HG03175 (cell line): Measurements from ENCODE around the gene RUNX2.
"Not testable (repeated sequence)": the region's sequence is repeated elsewhere in the genome, so short reads cannot be mapped to it uniquely, and the experiment has no call there.

ENCODE experiments used
- ATAC-seq: cut with Tn5 transposase; IDR thresholded peaks from one replicate; pipeline ENCODE4 v1.9.1; 2021; ENCODE audit warnings: mild to moderate bottlenecking, moderate library complexity; ENCODE audit not compliant: unreplicated experiment

The RUNX2 gene

DNA sequence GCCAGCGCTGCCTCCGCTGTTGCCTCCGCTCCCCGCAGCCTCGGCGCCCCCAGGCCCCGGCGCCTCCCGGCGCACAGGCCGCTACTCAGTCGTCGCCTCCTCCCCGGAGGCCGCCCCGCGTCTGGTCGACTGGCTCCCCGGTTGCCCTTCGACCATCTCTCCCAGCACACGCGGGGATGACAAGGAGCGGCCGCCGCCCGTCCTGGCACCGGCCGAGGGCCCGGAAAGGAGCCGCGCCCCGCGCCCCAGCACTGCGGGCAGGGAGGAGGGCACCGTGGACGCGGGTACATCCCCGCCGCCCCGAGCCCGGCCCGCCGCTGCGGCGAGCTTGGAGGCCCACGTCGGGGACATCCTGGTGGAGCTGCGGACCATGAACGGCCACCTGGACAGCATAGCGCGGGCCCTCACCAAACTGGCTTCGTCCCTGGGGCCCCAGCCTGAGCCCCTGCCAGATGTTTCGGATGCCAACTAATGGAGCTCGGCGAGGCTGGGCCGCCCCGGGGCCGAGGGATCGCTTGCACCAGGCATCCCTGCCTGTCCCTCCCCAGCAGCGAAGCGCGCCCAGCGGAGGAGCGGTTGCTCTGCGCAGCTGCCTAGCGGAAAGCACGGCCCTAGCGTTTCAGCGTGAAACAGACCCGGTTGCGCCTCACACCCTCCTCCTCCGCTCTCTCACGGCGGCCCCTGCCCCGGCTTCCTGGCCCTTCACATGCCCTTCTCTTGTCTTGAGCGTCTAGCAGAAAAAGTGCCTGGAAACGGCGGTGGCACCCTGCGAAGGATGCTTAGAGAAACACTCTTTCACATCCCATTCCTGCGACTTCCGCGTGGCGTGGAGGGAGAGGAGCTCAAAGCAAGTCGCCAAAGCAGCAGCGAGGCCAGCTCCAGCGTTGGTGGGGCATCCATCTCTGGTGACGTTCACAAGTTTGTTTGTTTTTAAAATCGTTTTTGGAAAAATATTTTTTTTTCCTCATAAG is 335.4 kb downstream of the RUNX2 start:
- ATAC-seq, result no peak

DNA sequence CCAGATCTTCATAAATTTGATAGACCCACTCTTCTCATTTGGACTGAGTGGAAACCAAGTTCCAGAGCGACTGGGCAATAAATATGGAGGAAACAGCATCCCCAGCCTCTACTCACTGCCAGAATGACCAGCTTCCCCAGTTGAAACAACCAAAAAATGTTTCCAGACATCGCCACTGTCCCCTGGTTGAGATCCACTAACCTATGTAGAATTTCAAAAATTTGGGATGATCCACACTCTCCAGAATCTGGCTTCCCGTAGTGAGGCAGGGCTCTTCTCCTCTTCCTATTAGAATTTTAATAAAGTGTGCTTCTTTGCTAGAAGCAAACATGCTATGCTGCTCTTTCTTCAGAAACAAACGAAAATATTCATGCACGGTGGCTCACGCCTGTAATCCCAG is 336.6 kb downstream of the RUNX2 start:
- ATAC-seq, result no peak

DNA sequence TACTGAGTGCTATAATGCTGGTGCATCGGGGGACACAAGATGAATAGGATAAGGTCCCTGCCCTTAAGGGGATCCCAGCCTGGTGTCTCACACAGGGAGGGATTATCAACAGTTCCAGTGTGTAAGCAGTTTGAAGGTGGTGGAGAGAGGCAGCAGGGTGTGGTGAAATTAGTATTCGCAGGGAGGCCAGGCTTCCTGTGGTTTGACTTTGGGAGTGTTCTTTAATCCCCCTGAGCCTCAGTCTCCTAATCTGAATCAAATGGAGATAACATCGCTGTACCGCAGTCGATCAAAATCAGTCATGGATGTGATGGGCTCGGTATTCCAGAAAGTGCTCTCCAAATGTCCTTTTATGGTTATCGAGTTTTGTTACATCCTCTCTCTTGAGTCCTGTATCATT is 337.7 kb downstream of the RUNX2 start:
- no peak for ATAC-seq

DNA sequence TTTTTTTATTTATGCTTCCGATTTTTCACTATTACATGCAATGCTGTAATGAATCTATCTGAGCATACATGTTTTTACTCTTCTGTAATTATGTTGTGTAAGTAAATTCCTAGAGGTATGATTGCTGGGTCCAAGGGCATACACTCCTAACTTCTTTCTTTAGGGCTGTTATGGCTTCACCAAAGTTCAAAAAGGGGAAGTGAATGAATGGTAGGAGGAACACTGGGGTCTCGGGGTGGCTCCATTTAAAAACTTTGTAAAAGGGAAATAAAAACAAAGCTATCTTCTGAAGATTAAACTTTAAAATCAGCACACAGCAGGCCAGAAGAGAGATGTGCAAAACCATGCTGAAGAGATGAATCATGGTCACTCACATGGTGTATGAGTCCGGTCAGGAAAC is 338.7 kb downstream of the RUNX2 start:
- ATAC-seq, result no peak

DNA sequence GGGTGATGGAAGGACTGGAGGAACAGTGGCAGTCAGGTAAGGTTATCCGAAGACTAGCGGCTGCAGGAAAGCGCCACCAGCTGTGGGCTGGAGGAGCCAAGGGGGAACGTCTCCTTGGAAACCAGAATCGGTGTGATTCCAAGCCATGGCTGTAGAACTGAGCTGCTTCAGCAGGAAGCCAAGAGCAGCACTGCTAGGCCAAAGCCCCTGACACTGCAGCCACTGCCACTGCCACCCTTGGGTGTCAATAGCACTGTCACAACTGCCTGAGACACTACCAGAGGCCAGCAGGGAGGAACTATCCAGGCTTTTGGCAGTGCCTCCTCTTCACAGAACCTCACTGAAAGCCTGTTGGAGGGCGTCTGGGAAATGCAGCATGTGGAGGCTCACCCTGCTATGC is 339.2 kb downstream of the RUNX2 start:
- no peak for ATAC-seq

DNA sequence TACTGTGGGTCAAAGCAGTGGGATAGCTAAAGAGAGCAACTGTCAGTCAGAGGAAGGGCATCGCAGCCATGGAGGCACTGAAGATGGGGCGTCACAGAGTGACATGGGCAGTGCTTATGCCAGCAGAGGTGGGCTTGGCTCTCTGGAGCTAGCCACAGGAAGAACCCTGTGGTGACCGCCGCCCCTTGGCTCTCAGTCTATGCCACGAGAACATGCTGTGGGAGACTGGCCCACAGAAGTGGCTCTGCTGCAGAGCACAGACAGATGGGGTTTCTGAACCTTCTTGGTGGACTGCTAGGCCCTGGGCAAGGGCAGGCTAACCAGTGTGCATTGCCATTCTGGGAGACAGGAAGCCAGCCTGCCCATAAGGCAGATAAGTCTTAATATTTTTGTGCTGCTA is 339.6 kb downstream of the RUNX2 start:
- ATAC-seq, result no peak

DNA sequence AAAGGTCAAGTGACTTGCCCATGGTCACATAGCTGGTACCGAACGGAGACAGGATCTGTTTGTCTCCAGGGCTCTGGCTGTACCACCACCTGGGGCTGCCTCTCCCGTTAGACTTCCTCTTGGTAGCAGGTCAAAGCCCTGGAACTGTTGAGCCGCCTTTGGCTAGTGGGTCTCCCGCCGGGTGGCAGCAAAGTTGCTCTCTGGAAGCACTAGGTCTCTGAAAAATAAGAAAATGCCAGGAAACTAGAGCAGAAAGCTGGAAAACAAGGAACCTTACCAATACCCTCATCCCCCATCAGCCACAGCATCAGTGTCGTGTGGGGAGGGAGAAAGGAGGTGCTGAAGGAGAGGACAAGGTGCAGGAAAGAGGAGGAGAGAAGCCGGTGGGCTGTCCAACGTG is 340.6 kb downstream of the RUNX2 start:
- ATAC-seq, result no peak

DNA sequence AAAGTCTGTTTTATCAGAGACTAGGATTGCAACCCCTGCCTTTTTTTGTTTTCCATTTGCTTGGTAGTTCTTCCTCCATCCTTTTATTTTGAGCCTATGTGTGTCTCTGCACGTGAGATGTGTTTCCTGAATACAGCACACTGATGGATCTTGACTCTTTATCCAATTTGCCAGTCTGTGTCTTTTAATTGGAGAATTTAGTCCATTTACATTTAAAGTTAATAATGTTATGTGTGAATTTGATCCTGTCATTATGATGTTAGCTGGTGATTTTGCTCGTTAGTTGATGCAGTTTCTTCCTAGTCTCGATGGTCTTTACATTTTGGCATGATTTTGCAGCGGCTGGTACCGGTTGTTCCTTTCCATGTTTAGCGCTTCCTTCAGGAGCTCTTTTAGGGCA is 345.0 kb downstream of the RUNX2 start:
- not testable (repeated sequence) for ATAC-seq

DNA sequence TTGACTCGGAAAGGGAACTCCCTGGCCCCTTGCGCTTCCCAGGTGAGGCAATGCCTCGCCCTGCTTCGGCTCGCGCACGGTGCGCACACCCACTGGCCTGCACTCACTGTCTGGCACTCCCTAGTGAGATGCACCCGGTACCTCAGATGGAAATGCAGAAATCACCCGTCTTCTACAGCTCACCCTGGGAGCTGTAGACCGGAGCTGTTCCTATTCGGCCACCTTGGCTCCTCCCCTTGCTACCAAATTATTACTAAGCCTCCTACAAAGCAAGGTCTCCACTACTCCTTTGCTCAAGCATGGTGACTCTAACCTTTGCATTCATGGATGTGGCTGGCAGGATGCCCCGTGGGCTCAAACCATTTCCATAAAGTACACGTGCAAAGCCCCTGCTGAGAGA is 347.0 kb downstream of the RUNX2 start:
- ATAC-seq, result not testable (repeated sequence)

DNA sequence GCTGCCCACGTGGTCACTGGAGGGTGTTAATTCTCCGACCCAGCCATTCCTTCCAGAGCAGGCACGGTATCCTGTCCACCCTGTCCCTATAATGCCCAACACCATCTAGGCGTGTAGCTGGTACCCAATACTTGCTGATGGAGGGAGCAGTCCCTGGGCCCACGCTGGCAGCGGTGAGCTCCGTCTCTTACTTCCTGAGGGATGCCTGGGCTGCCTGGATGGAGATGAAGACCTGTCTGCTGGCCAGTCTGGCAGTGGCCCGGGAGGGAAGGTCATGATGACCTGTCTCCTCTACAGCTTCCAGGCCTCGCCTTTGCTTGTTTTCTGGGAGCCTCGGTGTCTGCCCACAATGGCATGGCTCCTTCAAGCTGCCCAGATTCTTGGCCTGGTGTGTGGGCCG is 347.5 kb downstream of the RUNX2 start:
- ATAC-seq, result no peak

DNA sequence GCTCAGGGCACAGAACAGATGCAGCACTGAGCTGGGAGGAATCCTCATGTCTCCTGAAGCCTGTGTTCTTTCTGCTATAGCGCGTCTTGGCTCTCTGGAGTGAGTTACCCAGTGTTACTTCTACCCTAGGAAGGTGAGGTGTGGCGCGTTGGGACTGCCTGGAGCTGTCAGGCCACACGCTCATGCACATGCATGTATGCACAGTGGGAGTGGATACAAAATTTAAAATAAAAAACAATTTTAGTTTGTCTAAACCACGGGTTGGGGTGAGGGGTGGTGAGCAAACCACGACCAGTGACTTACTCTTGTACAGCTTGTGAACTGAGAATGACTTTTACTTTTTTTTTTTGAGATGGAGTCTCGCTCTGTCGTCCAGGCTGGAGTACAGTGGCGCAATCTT is 348.2 kb downstream of the RUNX2 start:
- ATAC-seq, result no peak

DNA sequence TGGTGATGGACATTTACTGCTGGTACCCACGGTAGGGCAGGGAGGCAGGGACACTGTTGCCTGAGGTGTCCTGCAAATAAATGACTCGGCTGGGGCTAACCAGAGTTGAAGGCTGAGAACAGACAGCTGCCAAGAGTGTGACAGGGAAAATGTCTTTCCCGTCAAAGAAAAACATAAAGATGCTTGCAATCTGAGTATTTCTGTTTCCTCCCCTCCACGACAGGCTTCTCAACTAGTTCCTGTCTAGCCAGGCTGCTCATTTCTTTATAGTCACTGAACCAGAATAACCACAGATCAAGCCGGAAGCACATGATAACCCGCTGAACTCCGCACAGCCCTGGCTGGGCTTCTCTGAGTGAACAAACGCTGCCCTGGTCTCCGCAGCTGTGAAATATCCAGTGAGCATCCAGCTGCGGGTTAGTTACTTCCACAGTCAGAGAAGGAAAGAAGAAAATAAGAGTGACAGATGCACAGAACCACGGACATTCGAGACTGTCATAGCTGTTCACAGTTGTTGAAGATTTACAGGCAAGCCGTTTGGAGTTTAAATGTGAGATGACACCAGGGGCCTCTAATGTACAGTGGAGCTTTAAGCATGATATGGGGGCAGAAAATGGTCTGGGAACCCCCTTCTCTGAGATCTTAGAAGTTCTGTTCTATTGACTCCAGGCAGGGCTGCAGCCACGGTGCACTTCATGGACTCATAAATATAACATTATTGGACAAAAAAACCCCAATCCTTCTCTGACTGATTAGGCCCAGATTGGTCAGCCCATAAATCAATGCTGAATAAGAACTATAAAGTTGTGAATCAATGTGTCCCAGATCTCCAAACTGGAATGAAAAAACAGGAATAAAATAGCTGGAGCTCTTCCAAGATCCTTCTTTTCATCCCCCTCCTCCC is 349.5 kb downstream of the RUNX2 start:
- ATAC-seq, result peak; percentile 64

DNA sequence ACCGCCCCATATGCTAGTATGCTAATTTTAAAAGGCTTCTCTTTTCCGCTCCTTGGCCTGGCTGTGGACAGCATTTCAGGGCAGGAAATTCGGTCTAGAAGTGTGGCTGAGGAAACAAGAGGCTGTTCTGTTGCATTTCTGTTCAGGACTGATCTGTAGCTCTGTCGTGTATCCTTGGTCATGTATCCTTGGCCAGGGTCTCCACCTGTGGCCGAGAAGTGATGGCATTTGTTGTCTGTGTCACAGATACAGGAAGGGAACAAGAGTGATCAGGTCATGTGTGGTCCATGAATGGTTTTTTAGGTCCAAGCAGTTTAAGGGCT is 350.1 kb downstream of the RUNX2 start:
- no peak for ATAC-seq

DNA sequence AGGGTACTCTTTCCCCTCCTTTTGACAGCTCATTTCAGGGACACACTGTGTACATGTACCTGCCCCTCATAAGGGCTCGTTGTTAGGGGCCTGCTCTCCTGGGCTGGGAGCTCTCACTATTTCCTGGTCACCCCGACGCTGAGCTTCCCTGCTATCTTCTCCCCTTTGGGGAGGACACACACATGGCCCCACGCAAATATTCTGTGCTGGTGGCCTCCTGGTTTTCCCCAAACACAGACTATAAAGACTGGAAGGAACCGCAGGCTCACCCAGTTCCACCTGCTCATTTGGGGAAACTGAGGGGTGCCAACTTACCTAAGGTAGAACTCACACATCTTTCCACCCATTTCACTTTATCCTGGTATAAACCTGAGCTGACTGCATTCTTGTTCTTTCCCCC is 351.0 kb downstream of the RUNX2 start:
- ATAC-seq, result no peak

DNA sequence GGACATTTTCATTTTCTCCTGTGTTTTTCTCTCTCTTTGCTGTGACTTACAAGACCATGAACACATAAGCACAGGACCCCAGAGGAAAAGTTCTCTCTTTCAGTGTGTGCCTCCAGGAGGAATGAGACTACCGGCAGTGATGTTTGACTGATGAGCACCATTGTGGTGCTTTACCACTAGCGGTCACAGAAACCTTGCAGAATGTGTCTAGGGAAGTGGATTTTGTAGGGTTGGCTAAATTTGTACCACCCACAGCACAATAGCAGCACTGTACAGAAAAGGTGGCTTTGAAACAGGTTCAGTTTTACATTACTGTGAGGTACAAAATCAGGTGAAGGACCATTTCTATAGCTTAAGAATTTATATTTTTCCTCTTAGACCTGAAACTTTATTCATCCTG is 351.5 kb downstream of the RUNX2 start:
- ATAC-seq, result no peak

DNA sequence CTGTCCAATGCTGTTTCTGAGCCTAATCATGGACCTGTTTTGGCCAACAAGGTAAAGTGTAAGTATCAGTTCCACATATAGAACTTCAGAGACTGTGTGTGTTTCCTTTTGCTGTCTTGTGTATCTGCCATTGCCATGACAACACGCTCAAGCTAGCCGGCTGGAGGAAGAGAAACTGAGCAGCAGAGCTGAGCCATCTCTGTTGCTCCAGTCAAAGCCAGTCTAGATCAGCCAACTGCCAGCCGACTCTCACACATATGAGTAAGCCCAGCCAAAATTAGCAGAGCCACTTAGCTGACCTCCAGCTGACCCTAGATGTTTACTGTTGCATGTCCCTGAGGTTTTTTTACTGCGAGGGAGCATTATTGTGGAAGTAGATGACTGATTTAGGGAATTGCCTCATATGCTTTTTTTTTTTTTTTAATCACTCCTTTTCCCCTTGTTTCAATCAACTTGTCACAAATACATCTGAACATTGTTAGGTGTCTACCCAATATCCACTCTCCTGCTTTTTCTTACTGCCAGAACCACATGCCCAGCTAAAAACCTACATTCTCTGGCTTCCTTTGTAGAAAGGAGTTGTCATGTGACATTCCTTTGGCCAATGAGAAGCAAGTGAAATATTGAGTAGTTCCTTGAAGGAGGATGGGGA is 353.9 kb downstream of the RUNX2 start:
- peak; percentile 89 for ATAC-seq

DNA sequence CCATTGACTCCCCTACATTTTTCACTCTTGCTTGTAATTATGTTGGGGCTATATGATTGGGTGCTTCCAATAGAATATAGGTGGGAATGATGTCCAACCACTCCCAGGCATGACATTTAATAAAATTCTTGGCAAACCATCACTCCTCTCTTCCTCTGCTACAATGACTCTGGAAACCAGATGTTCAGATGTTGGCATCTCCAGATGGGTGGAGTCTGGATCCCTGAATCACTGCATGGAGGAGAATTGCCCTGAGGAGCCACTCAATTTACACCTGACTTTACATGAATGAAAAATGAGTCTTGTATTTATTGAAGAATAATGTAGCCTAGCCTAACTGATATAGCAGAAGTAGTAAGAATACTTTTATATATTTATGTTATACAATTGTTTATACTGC is 356.3 kb downstream of the RUNX2 start:
- no peak for ATAC-seq

DNA sequence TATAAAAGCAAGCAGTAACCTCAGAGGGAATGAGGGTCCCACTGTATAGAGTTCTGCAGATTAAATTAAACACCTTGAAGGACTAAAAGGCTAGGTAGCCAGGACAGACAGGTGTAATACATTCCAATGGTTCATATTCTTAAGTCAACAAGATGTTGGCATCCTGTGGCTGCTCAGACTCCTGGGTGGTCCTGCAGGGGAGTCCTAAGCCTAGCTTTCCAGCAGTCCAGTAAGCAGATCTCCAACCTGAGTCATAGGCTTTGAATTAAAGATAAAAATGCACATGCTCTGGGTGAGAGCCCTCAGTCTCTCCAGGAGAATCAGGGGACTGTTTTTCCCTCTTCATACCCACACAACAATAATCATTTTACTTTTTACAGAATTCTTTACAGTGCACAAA is 356.9 kb downstream of the RUNX2 start:
- ATAC-seq, result no peak

DNA sequence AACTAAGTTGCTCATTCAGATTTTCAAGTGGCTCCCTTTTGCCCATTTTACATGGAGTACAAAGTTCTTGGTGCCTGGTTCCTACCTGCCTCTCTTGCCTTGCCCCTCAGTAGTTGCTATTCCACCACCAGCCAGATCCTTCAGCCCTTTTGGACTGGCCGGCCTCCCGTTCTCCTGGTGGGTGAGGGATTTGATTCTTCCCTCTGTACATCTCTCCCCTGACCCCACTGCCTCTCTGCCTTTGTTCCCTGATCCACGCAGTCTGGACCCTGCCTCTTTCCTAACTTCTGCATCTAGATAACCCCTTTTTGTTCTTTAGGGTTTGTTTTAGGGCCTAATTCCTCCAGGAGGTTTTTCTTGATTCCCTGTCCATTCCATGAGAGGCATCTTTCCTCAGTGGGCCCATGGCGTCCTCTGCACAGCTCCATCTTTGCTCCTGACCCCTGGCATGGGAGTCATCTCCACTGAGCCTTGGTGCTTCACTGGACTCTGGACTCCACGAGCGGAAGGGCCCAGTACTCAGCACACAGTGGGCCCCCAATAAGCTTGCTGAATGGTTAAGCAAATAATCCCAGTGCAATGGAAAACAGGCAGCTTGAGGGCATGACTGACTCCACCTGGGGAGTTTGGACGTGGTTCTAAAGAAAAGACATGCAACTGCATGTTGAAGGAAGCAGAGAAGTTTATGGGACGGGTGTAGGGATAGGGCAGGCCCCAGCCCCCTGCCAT is 358.9 kb downstream of the RUNX2 start:
- ATAC-seq, result no peak

DNA sequence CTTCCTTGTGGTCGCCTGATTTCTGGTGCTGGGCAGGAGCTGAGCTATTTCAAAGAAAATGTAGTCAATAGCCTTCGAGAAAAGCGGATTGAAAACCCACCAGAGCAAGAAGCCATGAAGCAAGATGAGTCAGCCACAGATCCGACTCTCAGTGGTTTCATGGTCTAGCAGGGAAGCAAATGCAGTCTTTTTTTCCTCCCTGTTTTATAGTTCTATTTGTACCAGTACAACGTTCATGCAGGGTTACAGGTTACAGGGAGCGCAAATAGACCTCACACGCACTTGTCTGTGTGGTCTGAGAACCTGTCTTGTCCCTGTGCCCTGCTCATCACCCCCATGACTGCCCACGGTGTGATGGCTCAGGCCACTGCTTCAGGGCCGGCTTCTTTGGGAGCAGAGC is 359.4 kb downstream of the RUNX2 start:
- ATAC-seq, result peak; percentile 92

DNA sequence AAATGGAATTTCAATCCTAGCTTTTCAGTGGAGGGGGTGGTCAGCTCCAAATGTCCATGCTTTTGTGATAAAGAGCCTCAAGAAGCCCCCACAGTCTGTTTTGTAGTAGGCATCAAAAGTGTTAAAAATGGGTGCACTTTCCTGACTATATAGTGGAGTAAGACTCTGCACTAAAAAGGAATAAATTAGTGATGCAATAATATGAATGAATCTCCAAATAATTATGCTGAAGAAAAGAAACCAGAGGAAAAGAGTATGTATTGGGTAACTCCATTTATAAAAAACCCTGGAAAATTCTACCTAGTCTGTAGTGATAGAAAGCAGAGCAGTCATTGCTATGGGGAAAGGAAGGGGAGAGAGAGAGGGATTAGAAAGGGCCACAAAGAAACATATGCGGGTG is 360.1 kb downstream of the RUNX2 start:
- ATAC-seq, result no peak
